ENCODE data around the gene ZBTB22.

GRCh38 chr6:33321227-33321626 is 3.7 kb upstream of the ZBTB22 start:
- TF ChIP-seq ZBTB33 (IDR thresholded peaks at IDR 0.05; ENCODE audit: extremely low read depth, insufficient replicate concordance, low read length) (no peak), REST (IDR thresholded peaks at IDR 0.05; ENCODE audit: low read depth) (no peak), MAX (IDR thresholded peaks at IDR 0.05) (no peak), CEBPB (IDR thresholded peaks at IDR 0.05; ENCODE audit: low read depth) (no peak), POLR2A (IDR thresholded peaks at IDR 0.05; ENCODE audit: borderline replicate concordance, extremely low read depth, insufficient read depth, insufficient read length) (no peak), YY1 (IDR thresholded peaks at IDR 0.05; ENCODE audit: extremely low read depth, insufficient replicate concordance, low read depth, low read length) (no peak)
